Neural progenitor cell (in vitro differentiated cells): ENCODE results near the gene GIGYF1.

ENCODE experiments used
- EZH2 ChIP-seq: fragments of 200-600 bp; sonication (generic); IDR thresholded peaks from 2 replicates; pipeline ENCODE4 v1.6.1; 2017; ENCODE audit warnings: antibody characterized with exemption, mild to moderate bottlenecking, moderate library complexity
- TF ChIP-seq, protein P1 (sequence below): fragments of 200-600 bp; sonication (generic); IDR thresholded peaks from 2 replicates; pipeline ENCODE4 v1.5.1; 2017; ENCODE audit warnings: antibody characterized with exemption, mild to moderate bottlenecking

GRCh38 chr7:100736671-100737070, 42.6 kb upstream of the GIGYF1 start:
- TF ChIP-seq, protein P1, sequence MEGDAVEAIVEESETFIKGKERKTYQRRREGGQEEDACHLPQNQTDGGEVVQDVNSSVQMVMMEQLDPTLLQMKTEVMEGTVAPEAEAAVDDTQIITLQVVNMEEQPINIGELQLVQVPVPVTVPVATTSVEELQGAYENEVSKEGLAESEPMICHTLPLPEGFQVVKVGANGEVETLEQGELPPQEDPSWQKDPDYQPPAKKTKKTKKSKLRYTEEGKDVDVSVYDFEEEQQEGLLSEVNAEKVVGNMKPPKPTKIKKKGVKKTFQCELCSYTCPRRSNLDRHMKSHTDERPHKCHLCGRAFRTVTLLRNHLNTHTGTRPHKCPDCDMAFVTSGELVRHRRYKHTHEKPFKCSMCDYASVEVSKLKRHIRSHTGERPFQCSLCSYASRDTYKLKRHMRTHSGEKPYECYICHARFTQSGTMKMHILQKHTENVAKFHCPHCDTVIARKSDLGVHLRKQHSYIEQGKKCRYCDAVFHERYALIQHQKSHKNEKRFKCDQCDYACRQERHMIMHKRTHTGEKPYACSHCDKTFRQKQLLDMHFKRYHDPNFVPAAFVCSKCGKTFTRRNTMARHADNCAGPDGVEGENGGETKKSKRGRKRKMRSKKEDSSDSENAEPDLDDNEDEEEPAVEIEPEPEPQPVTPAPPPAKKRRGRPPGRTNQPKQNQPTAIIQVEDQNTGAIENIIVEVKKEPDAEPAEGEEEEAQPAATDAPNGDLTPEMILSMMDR: no peak
- TF ChIP-seq EZH2: no peak
